SKM-1 (cell line): ENCODE results near the gene LMO2.
"Not testable (repeated sequence)": the region's sequence is repeated elsewhere in the genome, so short reads cannot be mapped to it uniquely, and the experiment has no call there.

Source experiments
- DNase-seq: peaks from one replicate; lab custom pipeline; 2025; ENCODE audit not compliant: unreplicated experiment; lab: John Stamatoyannopoulos, UW

The LMO2 gene

DNA sequence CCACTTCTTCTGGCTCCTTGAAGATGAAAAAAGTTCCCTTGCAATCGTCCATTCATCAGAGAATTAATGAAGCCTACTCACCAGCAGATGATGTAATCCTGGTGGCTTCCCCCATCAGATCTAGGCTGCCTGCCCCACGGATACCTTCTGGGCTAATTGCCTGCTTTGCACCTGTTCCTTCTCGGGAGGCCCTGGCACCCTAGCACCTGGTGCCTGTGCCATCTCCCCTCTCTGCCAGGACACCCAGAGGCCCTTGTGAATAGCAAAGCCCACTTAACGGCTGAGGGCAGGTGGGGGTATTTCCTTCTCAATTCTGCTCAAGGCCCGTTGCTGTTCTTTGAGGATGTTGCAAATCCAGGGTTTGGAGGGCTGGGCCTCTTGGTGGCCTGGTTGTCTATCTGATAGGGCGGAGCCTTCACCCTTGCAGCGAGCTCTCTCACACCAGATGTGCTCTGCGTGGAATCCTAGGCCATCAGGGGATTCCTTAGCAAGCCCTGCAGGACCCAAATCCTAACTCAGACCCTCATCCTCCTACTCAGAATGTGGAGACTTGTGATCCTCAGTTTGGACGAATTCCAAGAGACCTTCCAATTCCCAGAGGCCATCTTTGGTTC, at the start of gene LMO2:
TSS of gene LMO2 (minus strand) at position 363 of the 614 bp plus-strand sequence. CDS start 22,360 bp downstream, outside the sequence.
- peak; percentile 87 for DNase-seq

DNA sequence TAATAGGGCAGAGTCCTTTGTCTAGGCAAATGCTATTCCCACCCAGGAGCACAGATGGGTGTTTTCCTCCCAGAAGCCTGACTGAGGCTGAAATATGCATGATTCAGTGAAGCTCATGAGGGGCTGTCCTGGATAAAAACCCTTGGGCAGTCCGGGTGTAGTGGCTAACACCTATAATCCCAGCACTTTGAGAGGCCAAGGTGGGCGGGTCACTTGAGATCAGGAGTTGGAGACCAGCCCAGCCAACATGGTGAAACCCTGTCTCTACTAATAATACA, 48.6 kb upstream of the LMO2 start:
- no peak for DNase-seq

DNA sequence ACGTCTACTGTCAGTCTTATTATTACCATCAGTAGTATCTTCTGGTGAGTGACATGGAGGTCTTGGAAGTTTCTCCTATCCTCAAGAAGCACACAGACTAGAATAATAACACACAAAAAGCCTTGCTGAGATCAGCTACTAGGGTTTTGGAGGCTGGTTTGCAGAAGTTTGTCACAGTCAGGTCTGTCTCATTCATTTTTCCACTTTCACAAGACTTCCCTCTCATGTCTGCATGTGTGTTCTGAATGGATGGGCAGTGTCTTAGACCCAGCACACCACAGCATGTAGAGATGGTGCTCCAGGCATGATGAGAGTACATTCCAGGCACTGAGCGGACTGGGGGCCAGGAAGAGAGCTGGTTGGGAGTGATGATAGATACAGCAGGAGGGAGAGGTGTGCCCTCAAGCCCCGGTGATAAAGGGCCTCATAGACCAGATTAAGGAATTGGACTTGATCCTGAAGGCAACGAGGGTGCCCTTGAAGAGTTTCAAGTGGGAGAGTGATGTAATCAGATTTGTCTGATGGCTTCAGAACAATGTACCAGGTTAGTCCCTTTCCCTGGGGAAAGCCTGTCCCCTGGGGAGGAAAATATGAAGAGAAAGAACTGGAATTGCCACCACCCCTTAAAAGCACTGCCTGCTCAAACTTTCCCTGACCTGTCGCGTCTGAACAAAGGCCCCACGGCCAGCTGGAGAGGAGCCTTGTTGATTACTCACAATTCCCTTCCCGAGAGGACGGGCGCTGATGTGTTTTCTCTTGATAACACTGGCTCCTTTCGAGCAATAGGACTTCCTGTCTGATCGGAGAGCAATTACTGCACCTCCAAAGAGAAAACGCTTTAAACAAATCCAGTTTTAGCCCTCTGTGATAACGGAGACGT, 45.1 kb upstream of the LMO2 start:
- DNase-seq: peak; percentile 22

DNA sequence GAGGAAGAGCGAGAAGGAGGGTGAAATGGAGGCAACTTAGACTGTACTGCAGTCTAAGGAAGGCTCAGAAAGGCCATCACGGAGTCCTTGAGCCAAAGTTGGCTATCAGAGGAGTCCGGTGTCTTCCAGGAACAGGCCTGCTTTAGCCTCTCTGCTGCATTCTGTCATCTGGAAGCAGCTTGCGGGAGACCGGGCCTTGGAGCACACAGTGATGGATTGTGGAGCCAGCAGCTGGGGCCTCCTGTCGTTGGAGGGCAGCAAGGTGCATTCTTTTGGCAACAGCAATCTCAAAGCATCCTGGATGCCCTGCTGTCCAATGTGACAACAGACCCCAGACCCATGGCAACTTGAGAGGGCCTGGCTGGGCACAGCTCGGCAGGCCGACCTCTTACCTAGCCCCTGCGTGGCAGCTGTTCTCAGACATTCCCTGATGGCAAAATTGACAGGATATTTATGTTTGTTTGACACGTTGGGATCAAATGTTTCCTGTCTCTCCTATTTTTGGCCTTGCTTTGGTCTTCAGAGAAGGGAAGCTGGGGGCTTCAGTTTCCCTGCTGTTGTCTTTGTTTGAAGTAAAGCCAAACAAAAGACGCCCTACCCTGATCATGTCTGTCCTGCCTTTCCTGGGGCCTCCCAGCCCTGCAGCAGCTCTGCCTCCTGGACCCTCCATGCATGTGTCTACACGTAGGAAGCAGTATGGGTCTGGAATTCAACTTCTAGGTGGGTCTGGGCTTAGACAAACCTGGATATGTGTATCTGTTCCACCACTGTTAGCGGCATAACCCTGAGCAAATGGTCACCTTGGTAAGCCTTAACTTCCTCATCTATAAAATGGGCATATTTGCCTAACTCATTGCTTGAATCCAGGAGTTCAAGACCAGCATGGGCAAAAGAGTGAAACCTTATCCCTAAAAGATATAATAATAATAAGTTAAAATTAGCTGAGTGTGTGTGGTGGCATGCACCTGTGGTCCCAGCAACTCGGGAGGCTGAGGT, 43.9 kb upstream of the LMO2 start:
- DNase-seq: no peak

DNA sequence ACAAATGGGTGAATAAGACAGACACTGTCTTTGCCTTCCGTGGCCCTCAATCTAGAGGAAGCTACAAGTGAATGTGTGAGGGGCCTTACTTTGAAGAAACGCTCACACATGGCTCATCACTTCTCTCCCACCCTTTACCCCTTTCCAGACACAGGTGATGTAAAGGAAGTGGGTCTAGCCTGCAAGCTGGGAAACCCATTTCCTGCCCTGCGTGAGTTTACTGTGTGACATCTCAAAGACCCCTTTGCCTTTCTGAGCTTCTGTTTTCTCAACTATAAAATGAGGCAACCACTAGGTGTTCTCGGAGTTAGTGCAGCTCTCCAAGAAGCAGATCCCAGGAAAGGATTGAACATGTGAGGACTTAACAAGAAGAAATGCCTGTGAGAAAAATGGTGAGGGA, 43.1 kb upstream of the LMO2 start:
- DNase-seq: no peak

DNA sequence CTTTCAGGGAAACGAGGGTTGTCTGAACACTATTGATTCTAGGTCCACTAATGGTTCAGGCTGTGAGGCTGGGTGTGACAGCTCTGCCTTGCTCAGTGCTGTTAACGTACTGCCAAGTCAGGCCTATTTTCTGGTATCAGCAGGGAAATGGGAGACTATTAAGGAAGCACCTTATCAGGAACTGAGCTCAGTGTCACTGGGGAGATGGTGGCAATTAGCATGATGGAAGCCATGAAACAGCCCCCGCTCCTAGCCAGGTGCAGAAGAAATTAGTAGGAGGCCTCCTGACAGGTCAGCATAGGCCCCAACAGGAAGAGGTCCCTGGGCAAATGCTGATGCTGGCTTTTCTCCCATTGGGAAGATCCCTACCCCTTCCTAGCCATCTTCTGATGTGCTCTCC, 42.6 kb upstream of the LMO2 start:
- DNase-seq: no peak

DNA sequence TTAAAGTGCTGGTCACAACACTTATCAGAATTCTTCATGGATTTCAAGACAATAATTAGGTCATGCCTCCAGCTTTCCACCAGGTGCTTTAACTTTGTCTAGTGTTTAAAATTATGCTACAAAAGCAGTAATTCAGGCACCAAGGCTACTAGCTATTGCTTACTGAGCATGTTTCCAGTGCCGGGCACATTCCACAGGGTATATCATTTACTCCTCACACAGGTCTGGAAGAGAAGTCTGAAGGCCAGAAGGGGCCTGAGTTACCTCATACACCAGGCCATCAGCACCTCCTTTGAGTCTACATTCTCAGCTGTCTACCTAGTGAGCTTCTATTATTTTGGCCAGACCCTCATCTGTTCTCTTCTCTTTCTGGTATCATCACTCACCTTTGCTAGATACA, 41.7 kb upstream of the LMO2 start:
- DNase-seq: no peak

DNA sequence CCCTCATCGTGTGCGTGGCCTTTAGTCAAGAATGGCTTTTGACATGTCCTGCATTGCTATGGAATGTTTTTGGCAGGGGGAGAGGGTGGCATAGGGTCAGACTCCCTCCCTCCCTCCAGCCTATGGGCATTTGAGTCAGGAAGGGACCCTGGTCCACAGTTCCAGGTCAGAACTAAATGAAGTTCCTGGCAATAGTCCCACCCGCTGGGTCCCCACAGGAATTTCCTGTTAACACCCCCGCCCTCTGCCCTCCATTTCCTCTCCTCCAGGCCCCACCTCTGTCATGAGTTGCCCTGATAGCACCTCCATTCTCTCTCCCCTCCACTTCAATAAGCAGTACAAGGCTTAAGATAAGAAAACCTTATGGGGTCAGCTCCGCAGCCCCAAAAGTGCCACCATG, 40.8 kb upstream of the LMO2 start:
- no peak for DNase-seq

DNA sequence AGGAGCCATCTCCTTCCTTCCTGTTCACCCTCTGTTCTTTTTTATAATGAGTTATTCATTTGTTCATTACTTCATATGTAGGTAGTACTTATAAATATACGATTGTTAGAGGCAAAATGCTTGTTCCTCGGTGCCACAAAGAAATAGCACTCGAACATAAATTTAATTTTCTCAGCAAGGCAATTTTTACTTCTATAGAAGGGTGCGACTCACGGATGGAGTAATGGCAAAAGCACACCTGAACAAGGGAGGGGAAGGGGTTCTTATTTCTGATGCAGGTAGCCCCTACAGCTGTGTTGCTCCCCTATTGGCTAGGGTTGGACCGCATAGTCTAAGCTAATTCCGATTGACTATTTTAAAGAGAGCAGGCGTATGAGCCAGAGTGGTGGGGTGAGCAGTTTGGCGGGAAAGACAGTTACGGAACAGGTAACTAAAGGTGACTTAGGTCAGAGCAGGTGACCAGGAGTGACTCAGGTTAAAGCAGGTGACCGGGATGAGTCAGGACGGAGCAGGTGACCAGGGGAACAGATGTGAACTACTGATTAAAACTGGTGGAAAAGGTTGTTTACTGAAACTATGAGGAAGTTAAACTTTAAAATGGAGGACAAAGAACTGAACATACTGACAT, 40.0 kb upstream of the LMO2 start:
- not testable (repeated sequence) for DNase-seq

DNA sequence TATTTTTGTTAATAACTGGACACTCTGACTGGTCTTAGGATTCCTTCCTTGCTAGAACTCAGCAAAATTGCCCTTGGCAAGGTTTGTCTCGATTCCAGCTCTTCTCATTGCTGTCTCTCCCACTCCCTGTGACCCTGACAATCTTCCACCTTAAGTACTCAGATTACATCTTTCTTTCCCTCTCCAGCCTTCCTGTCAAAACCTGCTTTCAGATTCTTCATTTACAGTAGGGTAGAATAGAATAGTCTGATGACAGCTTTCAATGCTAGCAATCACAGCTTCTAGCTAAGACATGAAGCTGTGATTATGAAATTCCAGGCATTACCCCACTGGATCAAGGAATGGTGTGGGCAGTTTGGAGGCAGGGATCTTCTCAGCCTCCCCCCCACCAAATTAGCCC, 39.2 kb upstream of the LMO2 start:
- DNase-seq: no peak

DNA sequence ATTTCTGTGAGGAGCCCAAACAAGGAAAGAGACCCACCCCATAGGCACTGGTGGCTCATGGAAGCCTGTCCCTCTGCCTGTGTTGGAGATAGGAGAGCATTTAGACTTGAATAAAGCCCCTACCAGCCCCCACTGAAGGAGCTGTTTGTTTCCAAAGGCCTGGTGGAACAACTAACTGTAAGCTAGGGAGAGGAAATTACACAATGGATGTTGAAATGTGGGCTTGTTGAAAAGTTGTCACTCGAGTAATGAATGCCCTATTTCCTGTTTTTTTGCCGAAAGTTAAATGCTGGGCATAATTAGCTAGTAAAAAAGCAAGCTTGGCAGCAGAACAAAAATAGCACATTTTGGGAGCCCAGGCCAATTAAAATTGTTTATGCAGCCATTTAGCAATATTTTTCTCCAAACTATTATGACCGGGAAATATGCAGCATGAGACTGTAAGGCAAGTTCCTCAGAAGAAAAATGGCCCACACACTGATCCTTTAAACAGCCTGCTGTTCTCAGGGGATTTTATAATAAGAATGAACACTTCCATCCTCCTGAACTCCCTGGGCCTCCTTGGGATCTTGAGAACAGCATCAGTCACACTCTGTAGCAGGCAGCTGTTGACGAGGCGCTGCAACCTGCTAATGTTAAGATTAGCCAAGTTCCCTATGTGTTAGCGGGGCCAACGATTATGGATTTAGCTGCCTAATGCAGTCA, 38.6 kb upstream of the LMO2 start:
- DNase-seq: peak; percentile 95

DNA sequence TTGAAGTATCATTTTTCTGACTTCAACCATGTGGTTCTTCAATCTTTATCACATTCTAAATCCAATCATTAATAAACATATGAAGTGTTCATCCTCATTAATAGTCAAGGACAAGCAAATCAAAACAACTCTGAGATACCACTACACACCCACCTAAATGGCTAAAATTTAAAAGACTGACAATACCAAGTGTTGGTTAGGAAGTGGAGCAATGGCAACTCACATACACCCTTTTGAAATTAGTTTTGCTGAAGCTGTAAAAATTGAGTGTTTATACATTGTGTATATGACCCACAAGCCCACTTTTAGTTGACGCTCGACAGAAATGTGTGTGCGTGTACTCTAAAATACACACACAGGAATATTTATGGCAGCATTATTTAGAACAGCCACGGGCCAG, 36.7 kb upstream of the LMO2 start:
- DNase-seq: no peak

DNA sequence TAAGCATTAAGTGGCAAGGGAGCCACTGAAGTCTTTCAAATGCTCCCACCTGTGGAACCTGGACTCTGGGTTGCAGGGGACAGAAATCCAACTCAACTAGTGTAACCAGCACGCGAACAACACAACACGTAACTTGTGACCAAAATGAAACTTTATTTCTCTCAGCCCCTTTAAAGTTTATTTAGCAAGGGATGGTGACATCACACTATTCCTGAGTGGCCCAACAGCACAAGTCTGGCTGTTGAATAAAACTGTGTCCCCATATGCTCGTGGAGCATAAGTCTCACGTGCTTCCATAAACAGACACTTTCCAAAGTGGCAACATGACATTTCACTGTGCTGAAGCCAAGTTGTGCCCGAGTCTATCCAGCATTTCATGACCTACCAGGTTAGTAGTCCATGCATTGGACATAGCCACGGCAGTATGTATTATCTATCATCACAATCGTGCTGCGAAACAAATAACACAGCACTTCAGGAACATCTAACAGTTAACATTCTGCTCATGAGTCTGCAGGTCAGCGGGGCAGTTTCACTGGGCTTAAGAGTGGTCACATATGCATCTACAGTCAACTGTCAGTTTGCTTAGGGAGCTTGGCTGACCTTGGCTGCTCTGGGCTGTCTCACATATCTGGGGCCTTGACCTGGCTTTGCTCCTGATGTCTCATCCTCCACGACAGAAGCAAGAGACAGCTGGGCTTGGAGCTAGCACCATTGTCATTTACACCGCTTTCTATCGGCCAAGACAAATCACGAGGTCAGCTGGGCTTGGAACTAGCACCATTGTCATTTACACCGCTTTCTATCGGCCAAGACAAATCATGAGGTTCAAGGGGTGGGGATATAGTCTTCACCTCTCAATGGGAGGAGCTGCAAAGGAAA, 35.0 kb upstream of the LMO2 start:
- DNase-seq: no peak

DNA sequence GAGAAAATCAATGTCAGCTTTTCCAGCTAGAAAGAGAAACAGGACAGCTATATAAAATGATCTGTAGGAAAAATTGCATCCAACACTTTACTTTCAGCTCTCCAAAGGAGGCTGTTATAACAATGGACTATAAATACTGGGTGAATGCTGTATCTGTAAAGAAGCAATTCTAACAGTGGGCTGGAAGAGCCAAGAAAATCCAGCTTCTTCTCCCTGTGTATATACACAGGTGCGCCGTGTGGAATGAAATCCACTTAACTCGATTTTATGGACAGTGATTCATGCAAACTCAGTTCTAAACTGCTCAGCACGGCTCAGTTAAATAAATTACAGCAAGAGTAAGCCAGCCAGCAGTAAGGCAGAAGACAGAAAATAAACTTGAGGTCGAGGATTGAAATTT, 32.5 kb upstream of the LMO2 start:
- no peak for DNase-seq

DNA sequence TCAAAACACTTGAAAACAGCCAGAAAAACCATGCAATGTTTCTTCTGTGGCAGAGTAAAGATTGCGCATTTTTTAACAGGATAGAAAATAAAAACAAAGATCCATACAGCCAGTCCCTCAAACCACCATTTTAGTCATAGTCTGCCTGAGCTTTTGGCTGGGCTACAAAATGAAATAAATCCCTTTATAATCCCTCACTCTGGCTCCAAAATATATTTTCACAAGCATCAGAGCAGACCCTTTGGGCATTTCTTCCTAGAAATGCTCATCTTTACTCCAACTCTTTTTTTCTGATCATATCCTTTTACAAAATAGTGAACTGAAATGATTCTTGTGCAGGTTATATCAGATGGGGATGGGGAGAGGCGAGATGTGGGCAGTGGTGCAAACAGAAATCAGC, 31.8 kb upstream of the LMO2 start:
- no peak for DNase-seq

DNA sequence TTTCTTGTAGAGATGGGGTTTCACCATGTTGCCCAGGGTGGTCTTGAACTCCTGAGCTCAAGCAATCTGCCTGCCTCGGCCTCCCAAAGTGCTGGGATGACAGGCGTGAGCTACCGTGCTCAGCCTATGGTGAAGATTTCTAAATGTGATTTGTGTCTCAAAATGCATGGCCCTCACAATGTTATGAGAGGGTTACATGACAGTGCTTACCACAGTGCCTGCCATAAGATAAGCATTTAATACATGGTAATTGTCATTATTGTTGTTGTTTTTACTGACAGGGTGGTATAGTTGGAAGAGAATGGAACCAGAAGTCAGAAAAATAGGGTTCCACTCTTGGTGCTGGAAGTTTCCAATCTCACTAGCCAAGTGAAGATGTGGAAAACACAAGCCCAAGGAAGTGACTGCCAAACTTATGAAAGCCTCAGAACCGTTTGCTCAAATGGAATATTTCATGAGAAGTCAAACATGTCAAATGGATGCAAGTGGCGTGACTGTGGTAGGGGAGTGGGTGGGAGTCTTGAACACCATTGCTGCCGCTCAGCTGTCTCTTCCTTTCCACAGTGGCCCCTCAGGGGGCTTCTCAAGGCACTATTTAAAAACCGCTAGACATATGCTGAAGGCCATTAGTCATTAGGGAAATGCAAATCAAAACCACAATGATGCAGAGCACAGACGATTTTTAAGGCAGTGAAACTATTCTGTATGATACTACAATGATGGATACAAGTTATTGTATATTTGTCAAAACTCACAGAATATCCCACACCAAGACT, 29.1 kb upstream of the LMO2 start:
- DNase-seq: no peak

DNA sequence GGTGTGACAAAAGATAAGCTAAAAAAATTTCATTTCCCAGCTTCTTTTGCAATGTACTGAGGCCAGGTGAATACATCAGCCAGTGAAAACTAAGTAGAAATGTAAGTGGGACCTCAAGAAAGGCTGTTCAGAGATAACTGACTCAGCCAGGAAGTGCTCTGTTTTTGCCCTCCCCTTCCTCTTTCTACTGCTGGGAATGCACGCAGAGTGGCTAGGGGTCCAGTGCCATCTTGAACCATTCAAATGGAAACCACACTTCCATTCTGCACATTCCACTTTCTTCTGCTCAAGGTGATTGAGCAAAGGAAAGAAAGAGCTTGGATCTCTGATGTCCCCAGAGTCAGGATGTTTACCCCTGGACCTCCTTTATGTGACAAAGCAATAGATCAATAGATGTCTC, 27.8 kb upstream of the LMO2 start:
- DNase-seq: no peak

DNA sequence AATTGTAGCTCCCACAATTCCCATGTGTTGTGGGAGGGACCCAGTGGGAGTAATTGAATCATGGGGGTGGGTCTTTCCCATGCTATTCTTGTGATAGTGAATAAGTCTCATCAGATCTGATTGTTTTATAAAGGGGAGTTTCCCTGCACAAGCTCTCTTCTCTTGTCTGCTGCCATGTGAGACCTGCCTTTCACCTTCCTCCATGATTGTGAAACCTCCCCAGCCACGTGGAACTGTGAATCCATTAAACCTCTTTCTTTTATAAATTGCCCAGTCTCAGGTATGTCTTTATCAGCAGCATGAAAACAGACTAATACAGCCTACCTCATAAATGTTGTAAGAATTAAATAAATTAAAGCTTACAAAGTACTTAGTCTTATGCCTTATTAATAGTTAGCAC, 25.5 kb upstream of the LMO2 start:
- DNase-seq: not testable (repeated sequence)

DNA sequence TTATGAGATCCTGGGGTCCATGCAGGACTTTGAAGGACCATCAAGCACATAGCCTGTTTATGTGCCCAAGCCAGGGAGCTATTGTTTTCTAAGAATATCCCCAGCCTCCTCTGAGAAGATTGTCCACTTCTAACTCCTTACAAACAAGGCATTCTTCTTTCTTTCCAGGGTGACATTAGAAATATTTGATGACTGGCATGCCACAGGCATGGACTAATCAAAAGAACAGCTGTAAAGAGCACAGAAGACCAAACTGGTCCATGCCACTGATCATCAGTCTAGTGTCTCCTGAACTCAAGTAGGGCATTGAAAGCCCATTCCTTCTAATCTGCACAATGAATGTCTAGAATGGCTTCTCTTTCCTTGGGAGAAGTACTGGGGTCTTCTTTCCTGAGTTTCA, 24.9 kb upstream of the LMO2 start:
- no peak for DNase-seq
